ENCODE data around the gene CINP. TPM values are rescaled to one million over a fixed set of nuclear protein-coding genes. Genes with fewer than 3 reads are reported as not detected.

Gene CINP
- total and polyA plus RNA-seq, 2 of the 8 experiments (the other 6 are each of a cell fraction or from before 2014, with no cell fraction given) = 47.8 to 51.6 TPM

DNA sequence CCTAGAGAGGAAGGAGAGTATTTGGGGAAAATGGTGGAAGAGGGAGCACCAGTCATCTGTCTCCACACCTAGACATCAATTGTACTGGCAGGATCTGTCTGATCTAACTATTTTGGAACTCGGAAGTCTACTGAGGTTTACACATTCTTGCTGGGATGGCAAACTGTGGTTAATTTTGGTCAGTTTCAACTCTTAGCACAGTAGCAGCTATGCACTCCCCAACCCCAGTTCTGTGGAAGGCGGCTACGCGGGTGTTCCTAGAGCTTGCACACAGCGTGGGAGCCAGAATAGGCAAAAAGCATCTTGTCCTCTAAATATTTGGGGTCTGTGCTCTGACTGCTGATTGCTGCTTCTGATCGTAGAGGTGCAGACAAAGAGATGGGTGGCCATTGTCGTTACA lies 33.8 kb upstream of the CINP start:
- TF ChIP-seq SP1 (IDR thresholded peaks at IDR 0.05; ENCODE audit: low read depth, low read length) = no peak
- TF ChIP-seq, protein P1, sequence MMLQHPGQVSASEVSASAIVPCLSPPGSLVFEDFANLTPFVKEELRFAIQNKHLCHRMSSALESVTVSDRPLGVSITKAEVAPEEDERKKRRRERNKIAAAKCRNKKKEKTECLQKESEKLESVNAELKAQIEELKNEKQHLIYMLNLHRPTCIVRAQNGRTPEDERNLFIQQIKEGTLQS (IDR thresholded peaks at IDR 0.05; ENCODE audit: insufficient read depth, low read depth, low read length) = no peak
- no peak for TF ChIP-seq SP4 (IDR thresholded peaks at IDR 0.05; ENCODE audit: low read length)
- TF ChIP-seq CHD1 (IDR thresholded peaks at IDR 0.05; ENCODE audit: low read depth, low read length) = no peak
- Histone ChIP-seq H2BK120ac (replicated peaks; ENCODE audit: low read depth, low read length) (no peak overlapping the region), H3K27me3 (replicated peaks in 1 of 4; ENCODE audit: control insufficient read depth in 3 of 4, extremely low read depth in 1 of 4, insufficient read depth in 3 of 4, low read length in 3 of 4) (no peaks in the 10 kb centered on the region), H4K8ac (ENCODE audit: extremely low read depth, insufficient read depth, low read length) (no peak overlapping the region), H3K4me2 (ENCODE audit: insufficient read depth in 1 of 2, low read depth in 2 of 2, low read length in 2 of 2) (no peak overlapping the region), H4K91ac (replicated peaks; ENCODE audit: insufficient read length, low read length) (no peak overlapping the region), H3K14ac (ENCODE audit: insufficient read length) (no peak overlapping the region), H3K4ac (replicated peaks; ENCODE audit: insufficient read length, low read depth, low read length) (no peak overlapping the region), H3K4me1 (replicated peaks in 1 of 4; ENCODE audit: control insufficient read depth in 3 of 4, insufficient read depth in 4 of 4, low read length in 3 of 4) (peaks cover 7 to 13% (median 10%) of the 10 kb centered on the region in 4 experiments; a peak in 4 of 7 replicates), H3K23ac (ENCODE audit: insufficient read length) (no peak overlapping the region), H3K79me2 (ENCODE audit: control insufficient read depth in 1 of 2, insufficient read depth in 2 of 2, low read length in 2 of 2) (no peaks in the 10 kb centered on the region), H4K5ac (ENCODE audit: insufficient read length, low read depth, low read length) (no peak overlapping the region), H3K79me1 (ENCODE audit: low read depth, low read length) (no peaks in the 10 kb centered on the region), H3K36me3 (ENCODE audit: control insufficient read depth in 2 of 4, insufficient read depth in 4 of 4, low read length in 3 of 4) (peaks cover 0 to 3% (median under 1%) of the 10 kb centered on the region in 4 experiments; a peak in 2 of 8 replicates), H3K56ac (replicated peaks; ENCODE audit: insufficient read length, low read depth, low read length) (no peak overlapping the region), H3K4me3 (ENCODE audit: extremely low read depth in 1 of 4, insufficient read depth in 2 of 4, low read depth in 3 of 4, low read length in 4 of 4) (no peak overlapping the region), H2BK20ac (ENCODE audit: low read length) (0 out of 2 replicates have a peak overlapping the region, but pooled peaks have one; percentile 43), H2BK15ac (ENCODE audit: low read length) (no peak overlapping the region), H3K9ac (replicated peaks in 1 of 4; ENCODE audit: extremely low read depth in 1 of 4, low read depth in 3 of 4, low read length in 3 of 4) (no peak overlapping the region), H2BK12ac (ENCODE audit: low read depth, low read length) (no peak overlapping the region; the same call in 1 of the 2 replicates), H2BK5ac (ENCODE audit: low read depth, low read length) (peak overlapping the region; percentile 9; the same call in 1 of the 2 replicates), H2AFZ (ENCODE audit: low read length) (no peak overlapping the region), H3K27ac (ENCODE audit: low read depth, low read length) (no peak overlapping the region), H3K9me3 (ENCODE audit: insufficient read depth in 2 of 2, low read depth in 1 of 2, low read length in 1 of 2) (peaks cover 0 to 3% of the 10 kb centered on the region in 2 experiments; a peak in 1 of 4 replicates), H3K23me2 (ENCODE audit: low read depth, low read length) (no peaks in the 10 kb centered on the region), H4K20me1 (replicated peaks in 1 of 2; ENCODE audit: control insufficient read depth in 1 of 2, insufficient read depth in 2 of 2, low read length in 2 of 2) (no peaks in the 10 kb centered on the region), H3K18ac (ENCODE audit: extremely low read depth, low read length) (peak overlapping the region; percentile 17; the same call in 1 of the 2 replicates), H2AK5ac (ENCODE audit: low read depth, low read length) (no peak overlapping the region)
- no peak for FAIRE-seq
- WGBS, 2 experiments (ENCODE audit: extremely low coverage in 1 of 2, insufficient coverage in 1 of 2, insufficient read length in 1 of 2, insufficient replicate concordance in 2 of 2, low coverage in 1 of 2, low lambda C conversion rate in 2 of 2, missing lambda C conversion rate in 1 of 2) = 91% methylated on average over 7 of the region's 7 CpGs; no CpG with 5 or more reads in 1 of the 2 experiments
- CTCF ChIA-PET (ENCODE audit: partially characterized antibody) = interaction anchor here (0.6 to 0.7 kb wide), 2 partner anchors 16 to 200 kb away, joined by 3 read pairs; no protein-coding TSS in a partner anchor
- DNase-seq (ENCODE audit: low read depth in 1 of 2, low spot score in 2 of 2) = no peak
- POLR2A ChIA-PET (ENCODE audit: partially characterized antibody) = no interaction called here
